GM10847 (cell line): ENCODE results near the gene ARTN.

Experiments
- POLR2A ChIP-seq: IDR thresholded peaks from 2 replicates; pipeline ENCODE4 v1.6.1; 2011; ENCODE audit not compliant: insufficient read length; ENCODE audit errors: extremely low read depth

ARTN gene

GRCh38 chr1:43936431-43937151 is 3.0 kb downstream of the ARTN start:
- no peak for TF ChIP-seq POLR2A

GRCh38 chr1:43937179-43937865 is 3.7 kb downstream of the ARTN start:
- TF ChIP-seq POLR2A = no peak

GRCh38 chr1:43938383-43938782 is 4.8 kb downstream of the ARTN start:
- no peak for TF ChIP-seq POLR2A

GRCh38 chr1:43938892-43939587 is 5.4 kb downstream of the ARTN start:
- no peak for TF ChIP-seq POLR2A

GRCh38 chr1:43942411-43942810 is 8.8 kb downstream of the ARTN start:
- TF ChIP-seq POLR2A = no peak

- no peak for TF ChIP-seq POLR2A
Measured at GRCh38 chr1:43944860-43945259, 11.3 kb downstream of the ARTN start.

GRCh38 chr1:43945674-43946235 is 12.2 kb downstream of the ARTN start:
- TF ChIP-seq POLR2A = no peak

GRCh38 chr1:43946236-43947060 is 12.8 kb downstream of the ARTN start, which contains the start of gene IPO13:
Gene IPO13 (plus strand): TSS chr1:43946950. CDS start chr1:43947601, 651 bp downstream.
- peak; percentile 88 for TF ChIP-seq POLR2A

GRCh38 chr1:43947061-43947873 is 13.7 kb downstream of the ARTN start:
- TF ChIP-seq POLR2A = no peak

- no peak for TF ChIP-seq POLR2A
Measured at GRCh38 chr1:43947874-43948437, 14.4 kb downstream of the ARTN start.

GRCh38 chr1:43949678-43950077 is 16.1 kb downstream of the ARTN start:
- TF ChIP-seq POLR2A = no peak

GRCh38 chr1:43951021-43951985 is 17.7 kb downstream of the ARTN start:
- TF ChIP-seq POLR2A = no peak
